A549 (cell line): ENCODE data around the gene GRIK1.

Experiments used
- CTCF ChIP-seq: fragments of >200 bp; sonication (Bioruptor Twin); formaldehyde crosslinking; IDR thresholded peaks from 3 replicates; pipeline ENCODE4 v1.5.1; 2016
- EP300 ChIP-seq, 2 experiments: fragments of >200 bp; sonication (Bioruptor Twin); formaldehyde crosslinking; IDR thresholded peaks; 2 replicates in 1 of 2; 3 replicates in 1 of 2; pipeline ENCODE4 v1.6.1; 2016 to 2017
- JUNB ChIP-seq: fragments of >200 bp; sonication (Bioruptor Twin); formaldehyde crosslinking; IDR thresholded peaks from 2 replicates; pipeline ENCODE4 v1.6.1; 2016
- MAX ChIP-seq: IDR thresholded peaks from 2 replicates; pipeline ENCODE4 v1.6.1; 2012
- MAZ ChIP-seq: fragments of 150-350 bp; IDR thresholded peaks from 2 replicates; pipeline ENCODE4 v1.6.1; 2014; ENCODE audit warnings: antibody characterized with exemption, low read depth, low read length, borderline replicate concordance
- POLR2A ChIP-seq: IDR thresholded peaks from 2 replicates; pipeline ENCODE4 v1.6.1; 2012; ENCODE audit warnings: mild to moderate bottlenecking, low read length
- RFX5 ChIP-seq: fragments of 450-650 bp; IDR thresholded peaks from 2 replicates; pipeline ENCODE4 v1.7.1; 2014; ENCODE audit warnings: antibody characterized with exemption, mild to moderate bottlenecking, moderate library complexity
- SREBF2 ChIP-seq: fragments of 450-650 bp; IDR thresholded peaks from 2 replicates; pipeline ENCODE4 v1.6.1; 2014; ENCODE audit warnings: mild to moderate bottlenecking, moderate library complexity

GRCh38 chr21:29550205-29550604, 389.6 kb downstream of the GRIK1 start:
- no peak for TF ChIP-seq SREBF2
- no peak for TF ChIP-seq CTCF
- no peak for TF ChIP-seq JUNB
- TF ChIP-seq RFX5, result no peak
- no peak for TF ChIP-seq MAX
- no peak for TF ChIP-seq POLR2A
- TF ChIP-seq EP300 (IDR thresholded peaks at IDR 0.05), result no peak
- no peak for TF ChIP-seq MAZ
